GM21723 (cell line): ENCODE data around the gene TMLHE.
"Not testable (repeated sequence)": the region's sequence is repeated elsewhere in the genome, so short reads cannot be mapped to it uniquely, and the experiment has no call there.

Source experiments
- ATAC-seq: cut with Tn5 transposase; IDR thresholded peaks from one replicate; pipeline ENCODE4 v1.9.1; 2021; ENCODE audit warnings: mild to moderate bottlenecking, moderate library complexity; ENCODE audit not compliant: unreplicated experiment

TMLHE gene

DNA sequence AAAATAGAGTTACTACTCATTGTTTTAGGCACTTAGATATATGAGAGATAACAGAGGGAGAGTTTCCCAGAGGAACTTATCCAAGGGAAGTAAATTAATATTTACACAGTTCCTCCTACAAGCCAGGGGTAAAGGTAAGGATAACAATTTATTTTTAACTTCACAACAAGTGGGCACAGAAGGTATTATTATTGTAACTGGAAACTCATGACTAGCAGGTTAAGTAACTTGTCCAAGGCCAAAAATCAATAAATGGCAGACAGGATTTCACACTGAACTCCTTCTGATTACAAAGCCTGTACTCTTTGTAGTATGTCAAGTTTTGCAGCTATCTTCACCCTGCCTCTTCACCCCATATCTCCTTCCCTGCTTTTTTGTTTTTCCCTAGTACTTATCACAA lies 107.5 kb downstream of the TMLHE start:
- no peak for ATAC-seq

DNA sequence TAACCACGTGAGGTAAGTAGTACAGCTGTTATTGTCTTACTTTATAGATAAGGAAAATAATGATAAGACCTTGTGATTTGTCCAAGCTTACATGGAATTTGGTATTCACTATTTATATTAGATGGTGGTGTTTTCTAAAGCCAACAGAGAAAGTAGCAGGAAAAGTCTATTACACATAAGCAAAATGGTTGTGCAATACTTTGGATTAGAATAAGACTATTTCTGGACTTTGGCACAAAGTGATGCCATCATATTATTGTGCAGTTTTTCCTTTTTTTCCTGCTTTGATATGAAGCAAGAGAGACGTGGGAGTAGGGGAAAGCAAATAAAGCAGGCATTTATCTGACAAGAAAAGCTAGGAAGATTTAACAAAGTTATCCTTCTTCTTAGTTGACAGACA lies 117.6 kb downstream of the TMLHE start:
- ATAC-seq = not testable (repeated sequence)

DNA sequence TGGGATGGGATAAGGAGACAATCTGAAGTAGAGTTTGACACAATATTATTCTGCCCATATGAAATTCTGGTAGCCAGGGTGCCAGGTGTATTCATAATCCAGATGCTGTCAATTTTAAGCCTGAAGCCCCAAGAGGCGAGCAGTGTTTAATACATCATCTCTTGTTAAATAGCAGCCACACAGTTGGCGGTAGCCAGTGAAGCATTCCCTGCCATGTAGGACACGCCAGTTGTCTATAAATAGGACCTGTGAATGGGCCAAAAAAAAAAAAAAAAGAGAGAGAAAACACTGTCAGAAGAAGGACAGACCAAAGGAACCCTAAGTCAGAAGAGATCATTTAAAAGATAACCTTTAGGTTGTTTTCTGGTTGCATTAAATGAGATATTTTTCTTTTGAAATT lies 121.3 kb downstream of the TMLHE start:
- not testable (repeated sequence) for ATAC-seq

DNA sequence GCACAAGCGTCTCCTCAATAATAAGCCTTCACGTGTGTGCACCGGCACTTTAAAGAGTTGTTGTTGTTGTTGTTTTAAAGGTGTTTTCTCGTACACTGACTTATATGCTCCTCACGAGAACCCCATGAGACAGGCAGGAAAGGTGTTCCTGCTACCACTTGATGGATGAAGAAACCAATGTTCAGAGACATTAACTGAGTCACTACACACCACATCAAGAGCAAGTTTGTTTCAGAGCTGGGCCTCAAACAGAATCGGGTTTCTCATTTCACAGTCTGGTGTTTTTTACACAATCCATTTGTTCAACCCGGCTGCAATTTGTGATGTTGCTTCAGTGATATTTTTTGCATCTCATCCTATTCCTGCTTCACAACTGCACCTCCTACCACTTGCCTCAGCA lies 135.6 kb downstream of the TMLHE start:
- not testable (repeated sequence) for ATAC-seq

- ATAC-seq = peak; percentile 70
Observed at GRCh38 chrX:155466269-155466938, 146.3 kb downstream of the TMLHE start.

DNA sequence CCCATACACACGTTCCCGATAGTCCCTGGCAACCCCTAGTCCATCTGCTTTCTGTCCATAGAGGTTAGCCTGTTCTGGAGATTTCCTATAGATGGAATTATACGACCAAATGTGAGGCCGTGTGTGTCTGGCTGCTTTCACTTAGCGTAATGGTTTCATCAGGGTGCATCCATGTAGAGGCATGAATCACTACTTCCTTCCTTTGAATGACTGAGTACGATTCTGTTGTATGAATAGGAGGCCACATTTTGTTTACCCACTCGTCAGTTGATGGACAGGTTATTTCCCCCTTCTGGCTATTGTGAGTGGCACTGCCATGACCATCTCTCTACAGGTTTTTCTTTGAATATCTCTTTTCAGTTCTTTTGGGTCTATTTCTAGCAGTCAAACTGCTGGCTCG lies 152.3 kb downstream of the TMLHE start:
- ATAC-seq = not testable (repeated sequence)

GRCh38 chrX:155458471-155458870 lies 154.3 kb downstream of the TMLHE start, which contains the start of gene F8A3:
F8A3 (minus strand) TSS chrX:155458620; CDS start chrX:155458600, 20 bp downstream.
- ATAC-seq = peak; percentile 75

DNA sequence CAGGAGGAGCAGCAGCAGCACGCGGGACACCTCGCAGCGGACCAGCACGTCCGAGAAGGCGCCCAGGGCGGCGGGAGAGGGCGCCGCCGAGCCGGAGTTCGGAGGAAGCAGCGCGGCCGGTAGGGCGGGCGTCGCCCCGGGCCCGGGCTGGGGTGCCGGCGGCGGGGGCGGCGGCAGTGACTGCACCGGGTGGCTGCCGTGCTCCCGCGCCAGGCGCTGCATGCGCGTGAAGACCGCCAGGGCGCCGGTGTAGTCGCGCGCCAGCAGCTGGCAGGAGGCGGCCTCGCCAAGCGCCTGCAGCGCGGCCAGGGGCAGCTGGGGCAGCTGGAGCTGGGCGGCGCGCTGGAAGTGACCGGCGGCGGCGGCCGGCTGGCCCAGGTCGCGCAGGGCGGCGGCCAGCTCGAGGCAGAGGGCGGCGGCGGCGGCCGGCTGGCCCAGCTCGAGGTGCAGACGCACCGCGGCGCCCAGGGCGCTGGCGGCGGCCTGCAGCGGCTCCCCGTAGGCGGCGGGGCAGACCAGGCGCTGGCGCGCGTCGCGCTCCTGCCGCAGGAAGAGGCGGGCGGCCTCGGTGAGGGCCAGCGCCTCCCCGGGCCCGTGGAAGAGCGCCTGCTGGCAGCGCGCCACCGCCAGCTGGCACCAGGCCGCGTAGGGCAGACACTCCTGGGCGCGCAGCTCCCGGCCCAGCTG lies 154.8 kb downstream of the TMLHE start:
- peak; percentile 57 for ATAC-seq

GRCh38 chrX:155441097-155441496 lies 171.7 kb downstream of the TMLHE start:
- ATAC-seq = no peak
